HL-60/S4 treated with phorbol 12-myristate 13-acetate at 8.2 ng/mL for 4 days and 3 days (cell line): ENCODE data around the gene ADGRD1.
"Not testable (repeated sequence)": the region's sequence is repeated elsewhere in the genome, so short reads cannot be mapped to it uniquely, and the experiment has no call there.

Experiments used
- in situ Hi-C: fragments of 300-500 bp; cut with MboI; formaldehyde crosslinking; loops from 2 replicates; pipeline ENCODE4 v1.15.0; 2022; ENCODE audit warnings: low sequenced_read_pairs

The ADGRD1 gene

GRCh38 chr12:131113568-131114270 is 160.0 kb downstream of the ADGRD1 start:
- in situ Hi-C loops, result no loop called here

DNA sequence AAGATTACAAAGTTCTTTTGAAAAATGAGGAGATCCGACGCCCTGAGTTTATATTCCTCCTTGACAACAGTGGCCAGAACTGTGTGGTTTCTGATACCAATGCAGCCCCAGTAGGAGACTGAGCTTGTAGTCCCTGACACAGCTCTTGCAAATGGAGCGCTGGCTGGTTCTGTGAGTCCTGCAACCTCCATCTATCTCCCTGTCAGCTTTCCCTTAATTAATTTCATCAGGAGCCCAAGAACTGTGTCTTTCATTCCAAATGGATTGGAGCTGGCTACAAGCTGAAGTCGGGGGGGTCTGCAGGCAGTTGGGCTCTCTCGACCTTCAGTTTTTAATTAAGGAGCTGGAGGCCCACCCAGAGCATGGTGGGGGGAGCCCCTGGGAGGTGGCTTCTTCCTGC is 160.6 kb downstream of the ADGRD1 start:
- in situ Hi-C loops, result no loop called here

- in situ Hi-C loops, result no loop called here
These were observed 161.4 kb downstream of the ADGRD1 start for GRCh38 chr12:131114942-131115584.

GRCh38 chr12:131115766-131116467 is 162.2 kb downstream of the ADGRD1 start:
- in situ Hi-C loops, result no loop called here

- in situ Hi-C loops, result no loop called here
These were observed 162.9 kb downstream of the ADGRD1 start for GRCh38 chr12:131116468-131117117.

DNA sequence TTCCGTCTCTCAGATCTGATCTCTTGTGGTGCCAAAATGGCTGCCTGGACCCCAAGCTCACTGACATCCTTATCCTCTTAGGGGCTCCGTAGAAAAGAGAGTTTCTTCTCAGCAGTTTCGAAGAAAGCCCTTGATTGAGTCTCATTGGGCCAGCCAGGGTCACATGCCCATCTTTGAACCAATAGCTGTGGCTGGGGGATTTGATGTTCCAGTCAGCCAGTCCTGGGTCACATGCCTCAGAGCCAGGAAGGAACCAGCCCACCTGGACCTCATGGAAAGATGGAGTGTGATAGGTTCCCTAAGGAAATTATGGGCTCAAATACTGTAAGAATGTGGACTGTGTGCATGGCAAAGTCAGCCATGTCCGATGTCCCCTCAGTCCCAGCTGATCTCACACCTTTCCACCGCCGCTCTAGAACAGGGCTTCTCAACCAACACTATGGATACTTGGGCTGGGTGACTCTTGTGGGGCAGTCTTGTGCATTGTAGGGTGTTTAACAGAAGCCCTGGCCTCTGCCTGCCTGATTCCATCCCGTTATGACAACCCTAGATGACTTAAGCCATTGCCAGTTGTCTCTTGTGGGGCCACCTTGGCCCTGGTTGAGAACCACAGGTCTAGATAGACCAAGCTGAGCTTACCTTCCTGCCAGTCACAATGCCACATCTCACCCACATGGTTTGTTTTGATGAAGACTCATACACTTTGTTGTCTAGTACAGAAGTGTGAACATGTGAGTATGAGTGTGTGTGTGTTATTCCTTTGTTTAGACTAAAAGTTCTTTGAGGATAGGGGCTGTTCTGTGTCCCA is 163.9 kb downstream of the ADGRD1 start:
- in situ Hi-C loops, result no loop called here

DNA sequence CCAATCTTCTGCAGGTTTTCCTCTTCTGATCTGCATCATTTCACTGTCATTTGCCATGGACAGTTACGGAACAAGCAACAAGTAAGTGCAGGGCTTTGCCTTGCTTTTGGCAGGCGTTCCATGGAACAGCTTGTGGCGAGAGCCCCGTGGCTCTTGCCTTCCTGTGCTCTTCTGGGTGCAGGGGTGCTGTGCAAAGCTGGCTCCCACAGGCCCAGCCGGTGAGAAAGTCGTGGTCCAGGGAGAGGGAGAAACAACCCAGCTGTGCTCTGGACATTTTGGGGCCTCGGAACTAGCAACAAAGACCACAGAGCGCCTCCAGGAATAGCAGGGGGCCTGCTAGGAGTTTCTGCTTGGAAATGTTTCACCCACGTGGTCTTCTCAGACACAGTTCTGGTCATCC is 164.7 kb downstream of the ADGRD1 start:
- in situ Hi-C loops, result no loop called here

- in situ Hi-C loops, result not testable (repeated sequence)
These were observed 165.6 kb downstream of the ADGRD1 start for GRCh38 chr12:131119345-131119744.

DNA sequence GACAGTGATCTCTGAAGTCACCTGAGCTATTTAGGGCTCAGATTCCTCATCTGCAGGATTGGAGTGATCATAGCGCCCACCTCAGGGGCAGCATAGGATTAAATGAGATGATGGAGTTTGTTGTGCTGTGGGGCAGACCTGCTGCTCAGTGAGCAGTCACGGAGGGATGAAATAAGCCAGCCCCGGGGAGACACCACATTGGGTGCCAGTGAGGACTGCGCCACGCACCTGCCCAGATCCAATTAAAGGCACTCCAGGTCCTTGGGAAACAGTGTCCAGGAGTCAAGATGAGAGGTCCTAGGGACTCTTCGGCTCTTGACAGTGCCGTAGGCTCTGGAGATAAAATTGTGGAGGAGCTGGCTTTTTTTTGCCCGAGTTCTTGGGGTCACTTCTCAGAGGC is 166.2 kb downstream of the ADGRD1 start:
- in situ Hi-C loops, result no loop called here

DNA sequence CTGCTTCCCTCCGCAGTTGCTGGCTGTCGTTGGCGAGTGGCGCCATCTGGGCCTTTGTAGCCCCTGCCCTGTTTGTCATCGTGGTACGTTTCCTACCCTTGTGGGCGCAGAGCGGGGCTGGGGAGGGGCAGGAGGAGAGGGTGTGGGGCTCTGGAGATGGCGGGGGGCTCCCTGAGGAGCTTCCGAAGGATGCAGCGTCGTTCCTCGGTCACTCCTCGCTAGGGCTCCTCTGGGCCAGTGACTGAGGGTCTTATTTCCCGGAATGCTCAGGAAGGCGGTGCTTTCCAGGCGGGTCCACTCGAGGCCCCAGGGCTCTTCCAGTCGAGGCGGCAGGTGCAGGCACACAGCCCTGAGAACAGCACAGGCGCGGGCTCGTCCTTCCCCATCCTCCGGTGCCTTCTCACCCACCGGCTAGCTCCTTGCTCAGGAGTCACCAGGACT is 167.1 kb downstream of the ADGRD1 start:
- in situ Hi-C loops, result no loop called here

DNA sequence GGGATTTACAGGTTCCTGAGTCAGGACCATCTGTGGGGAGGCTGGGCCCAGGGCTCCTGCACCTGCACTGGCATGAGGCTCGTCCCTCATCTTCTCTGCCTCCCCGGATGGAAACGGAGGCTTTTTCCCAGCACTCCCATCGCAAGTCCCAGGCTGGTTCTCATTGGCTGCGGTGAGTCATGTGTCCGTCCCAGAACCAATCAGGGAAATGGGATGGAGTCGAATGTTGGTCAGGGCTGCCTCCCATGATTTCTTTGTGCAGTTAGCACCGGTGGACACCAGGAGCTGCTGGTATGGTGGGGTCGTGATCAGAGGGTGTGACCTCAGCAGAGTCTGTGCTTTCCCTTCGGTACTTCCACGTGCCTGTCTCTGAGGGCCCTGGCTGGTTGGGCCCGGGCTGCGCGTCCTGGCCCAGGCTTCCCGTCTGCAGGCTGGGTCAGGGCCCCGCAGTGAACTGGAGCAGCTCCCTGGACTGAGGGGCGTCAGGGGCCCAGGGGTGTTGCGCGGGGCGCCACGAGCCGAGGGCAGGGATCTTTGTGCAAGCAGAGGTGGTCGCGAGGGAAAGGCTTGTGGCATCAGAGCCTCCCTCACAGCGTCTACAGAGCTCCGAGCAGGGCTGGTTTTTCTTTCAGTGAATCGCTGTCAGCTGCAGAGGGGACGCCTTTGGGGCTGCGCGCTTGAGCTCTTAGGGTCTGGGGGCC is 168.1 kb downstream of the ADGRD1 start:
- in situ Hi-C loops, result no loop called here

GRCh38 chr12:131122631-131123030 is 168.9 kb downstream of the ADGRD1 start:
- in situ Hi-C loops, result no loop called here

- in situ Hi-C loops, result no loop called here
These were observed 170.1 kb downstream of the ADGRD1 start for GRCh38 chr12:131123817-131124216.

GRCh38 chr12:131124487-131125280 is 171.0 kb downstream of the ADGRD1 start:
- in situ Hi-C loops, result loop anchor here (25.0 kb wide), 1 partner anchor 212 kb away; no protein-coding TSS in a partner anchor

GRCh38 chr12:131126662-131127173 is 173.0 kb downstream of the ADGRD1 start:
- in situ Hi-C loops, result loop anchor here (25.0 kb wide), 1 partner anchor 214 kb away; no protein-coding TSS in a partner anchor

GRCh38 chr12:131128556-131128955 is 174.8 kb downstream of the ADGRD1 start:
- in situ Hi-C loops, result loop anchor here (25.0 kb wide), 1 partner anchor 216 kb away; no protein-coding TSS in a partner anchor

- in situ Hi-C loops, result loop anchor here (25.0 kb wide), 1 partner anchor 217 kb away; no protein-coding TSS in a partner anchor
These were observed 175.4 kb downstream of the ADGRD1 start for GRCh38 chr12:131128966-131129619.

- in situ Hi-C loops, result loop anchor here (25.0 kb wide), 1 partner anchor 218 kb away; no protein-coding TSS in a partner anchor
These were observed 176.1 kb downstream of the ADGRD1 start for GRCh38 chr12:131129839-131130238.
